IPS DF 19.7 (cell line): ENCODE data around the gene MLLT6.

Experiments
- DNase-seq: peaks from one replicate; pipeline ENCODE4 v3.0.0-alpha.2; 2013; ENCODE audit warnings: low read depth, low spot score

The MLLT6 gene

DNA sequence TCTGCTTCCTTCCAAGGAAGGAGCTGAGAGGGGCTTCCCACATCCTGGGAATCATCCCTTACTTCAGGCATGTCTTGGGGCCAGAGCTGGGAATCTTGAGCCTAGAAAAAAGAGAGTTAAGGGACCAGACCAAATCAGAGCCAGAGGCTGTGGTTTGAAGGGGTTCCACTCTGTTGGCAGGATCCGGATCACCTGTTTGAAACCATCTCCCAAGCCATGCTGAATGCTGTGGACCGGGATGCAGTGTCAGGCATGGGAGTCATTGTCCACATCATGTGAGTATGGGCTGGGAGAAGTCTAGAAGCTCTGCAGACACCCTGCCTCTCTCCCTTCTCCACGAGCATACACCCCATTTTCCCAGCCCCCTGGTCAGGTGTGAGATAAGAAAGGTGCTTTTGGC lies 57.2 kb downstream of the MLLT6 start:
- no peak for DNase-seq

DNA sequence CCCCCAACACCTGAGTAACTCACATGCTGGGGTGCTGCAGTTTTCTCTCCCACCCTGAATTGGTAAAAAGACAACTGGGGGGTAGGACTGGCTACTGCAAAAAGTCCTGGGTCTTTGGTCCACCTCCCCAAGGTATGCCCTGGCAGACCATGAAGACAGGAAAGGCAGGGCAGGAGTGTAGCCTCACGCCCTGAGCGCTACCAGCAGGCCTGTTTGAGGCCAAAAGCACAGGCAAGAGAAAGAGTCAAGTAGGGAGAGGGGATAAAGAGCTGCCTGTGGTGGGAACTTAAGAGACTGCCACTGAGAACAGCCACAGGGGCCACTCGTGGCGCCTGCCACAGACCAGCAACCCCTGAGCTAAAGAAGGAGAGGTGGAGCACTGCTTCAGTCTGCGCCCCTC lies 61.3 kb downstream of the MLLT6 start:
- DNase-seq = no peak

DNA sequence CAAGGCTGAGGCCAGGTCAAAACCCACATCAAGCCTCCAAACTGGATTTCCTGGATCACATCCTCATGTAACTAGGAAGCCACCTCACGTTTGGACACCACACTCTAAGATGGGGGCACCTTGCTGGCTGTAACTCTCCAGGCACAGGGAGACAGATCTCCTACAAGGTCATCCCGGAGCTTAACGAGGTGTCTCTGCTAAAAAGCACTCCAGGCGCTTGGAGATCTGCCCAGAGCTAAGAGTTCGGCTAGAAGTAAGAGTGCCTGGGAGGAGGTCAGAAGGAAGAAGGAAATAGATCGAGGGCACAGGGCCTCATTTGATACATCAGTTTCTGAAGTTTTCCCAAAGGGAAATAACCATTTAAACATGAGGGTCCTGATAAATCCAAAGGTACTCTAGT lies 63.3 kb downstream of the MLLT6 start:
- no peak for DNase-seq

DNA sequence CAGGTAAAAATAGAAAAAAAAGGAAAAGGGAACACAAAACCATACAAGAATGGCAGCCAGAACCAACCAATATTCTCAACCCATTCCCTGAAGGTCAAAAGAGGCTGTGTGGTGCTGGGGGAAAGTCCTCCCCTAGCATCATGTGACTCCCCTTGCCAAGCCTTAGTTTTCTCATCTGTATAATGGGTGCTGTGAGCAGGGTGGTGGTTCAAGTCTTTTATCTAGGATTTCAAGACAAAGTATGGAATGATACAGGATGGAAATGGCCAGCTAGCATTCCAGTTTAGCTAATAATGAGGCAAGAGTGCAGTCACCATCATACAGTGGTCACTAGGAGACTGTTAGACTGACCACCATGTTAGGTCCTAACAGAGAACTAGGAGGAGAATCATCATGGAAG lies 68.2 kb downstream of the MLLT6 start:
- DNase-seq = no peak

DNA sequence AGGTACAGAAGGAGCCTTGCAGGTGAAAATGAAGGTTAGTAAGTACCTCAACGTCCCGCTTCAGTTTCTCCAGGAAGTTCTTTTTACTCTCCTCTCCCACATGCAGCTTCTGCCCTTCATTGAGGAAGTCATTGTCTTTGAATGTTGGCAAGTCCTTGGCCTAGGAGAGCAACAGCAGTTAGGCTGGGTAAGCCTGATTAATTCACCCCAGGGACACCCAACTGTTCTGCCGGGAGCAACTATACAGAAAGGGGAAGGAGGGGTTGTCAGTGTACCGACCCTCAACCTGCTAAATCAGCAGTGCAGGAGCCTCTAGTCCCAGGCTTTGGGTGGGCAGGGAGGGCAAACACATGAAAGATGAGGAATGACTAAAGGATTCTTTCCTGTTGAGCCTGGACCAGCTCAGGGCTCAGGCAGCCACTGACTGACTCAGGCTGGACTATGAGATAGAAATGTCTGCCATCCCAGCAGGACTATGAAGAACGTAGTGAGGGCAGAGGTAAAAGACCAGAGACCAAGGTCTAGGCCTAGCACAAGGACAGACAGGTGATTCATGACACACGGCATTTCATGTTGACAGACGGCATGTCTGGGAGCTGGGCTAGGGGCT lies 72.7 kb downstream of the MLLT6 start:
- no peak for DNase-seq
